ENCODE results near the gene OR2V1. TPM values are rescaled to one million over a fixed set of nuclear protein-coding genes. Genes with fewer than 3 reads are reported as not detected.
A peak's percentile ranks its signal among the peaks of the same experiment; 100 is the strongest.
"Not testable (repeated sequence)": the region's sequence is repeated elsewhere in the genome, so short reads cannot be mapped to it uniquely, and the experiment has no call there.

Gene OR2V1
- total RNA-seq, 4 donors from 2014 or later: not detected

GRCh38 chr5:181161534-181162175, 30.7 kb upstream of the OR2V1 start:
- TF ChIP-seq EP300 (IDR thresholded peaks at IDR 0.05): no peak
- no peak for TF ChIP-seq POLR2A (IDR thresholded peaks at IDR 0.05)
- TF ChIP-seq CTCF (IDR thresholded peaks at IDR 0.05): no peak
- no peak for TF ChIP-seq POLR2AphosphoS5 (IDR thresholded peaks at IDR 0.05)
- H3K27ac ChIP-seq: no peak overlapping the region
- DNase-seq (ENCODE audit: low spot score in 2 of 2): peak in 1 of 2 donors; percentile 53
- no peaks in the 10 kb centered on the region for H3K9me3 ChIP-seq
- no peak overlapping the region for H3K4me3 ChIP-seq
- no peaks in the 10 kb centered on the region for H3K36me3 ChIP-seq
- H3K27me3 ChIP-seq: peaks cover 45% of the 10 kb centered on the region
- H3K4me1 ChIP-seq: peaks cover 3% of the 10 kb centered on the region
- WGBS: 63% methylated on average over 3 of the region's 4 CpGs

GRCh38 chr5:181160755-181161533, 30.0 kb upstream of the OR2V1 start:
- 38% methylated on average over 6 of the region's 48 CpGs for WGBS
- H3K9me3 ChIP-seq, H3K4me1 ChIP-seq, H3K36me3 ChIP-seq, H3K27ac ChIP-seq: not testable (repeated sequence)
- peak in 1 of 2 donors; percentile 71 for DNase-seq (ENCODE audit: low spot score in 2 of 2)
- H3K4me3 ChIP-seq: peak overlapping the region; percentile 15
- H3K27me3 ChIP-seq: peaks cover 38% of the 10 kb centered on the region

- Histone ChIP-seq H3K36me3 (no peaks in the 10 kb centered on the region), H3K9me3 (no peaks in the 10 kb centered on the region), H3K27me3 (peaks cover 31% of the 10 kb centered on the region), H3K4me1 (peaks cover 3% of the 10 kb centered on the region), H3K27ac (no peak overlapping the region), H3K4me3 (peak overlapping the region; percentile 15)
- TF ChIP-seq POLR2AphosphoS5 (IDR thresholded peaks at IDR 0.05): no peak
- no peak for TF ChIP-seq EP300 (IDR thresholded peaks at IDR 0.05)
- TF ChIP-seq CTCF (IDR thresholded peaks at IDR 0.05): no peak
- no peak for TF ChIP-seq POLR2A (IDR thresholded peaks at IDR 0.05)
- peak; percentile 77 to 81 for DNase-seq (ENCODE audit: low spot score in 2 of 2)
- 80% methylated on average over 4 of the region's 21 CpGs for WGBS
Measured at GRCh38 chr5:181160152-181160754, 29.3 kb upstream of the OR2V1 start.

- no peak overlapping the region for H3K27ac ChIP-seq
- peaks cover 25% of the 10 kb centered on the region for H3K27me3 ChIP-seq
- H3K9me3 ChIP-seq: no peaks in the 10 kb centered on the region
- H3K4me3 ChIP-seq: no peak overlapping the region
- 43% methylated on average over 16 of the region's 20 CpGs for WGBS
- peaks cover 3% of the 10 kb centered on the region for H3K4me1 ChIP-seq
- peak; percentile 87 to 89 for DNase-seq (ENCODE audit: low spot score in 2 of 2)
- TF ChIP-seq CTCF (IDR thresholded peaks at IDR 0.05) (peak; percentile 71 to 84), POLR2AphosphoS5 (IDR thresholded peaks at IDR 0.05) (no peak)
- no peaks in the 10 kb centered on the region for H3K36me3 ChIP-seq
Measured at GRCh38 chr5:181159286-181160151, 28.6 kb upstream of the OR2V1 start.

- TF ChIP-seq EP300 (IDR thresholded peaks at IDR 0.05) (no peak), POLR2AphosphoS5 (IDR thresholded peaks at IDR 0.05) (no peak), CTCF (IDR thresholded peaks at IDR 0.05) (no peak), POLR2A (IDR thresholded peaks at IDR 0.05) (no peak)
Measured at GRCh38 chr5:181158869-181159268, 27.9 kb upstream of the OR2V1 start.

More at GRCh38 chr5:181158869-181159268, 27.9 kb upstream of the OR2V1 start:
- H3K27ac ChIP-seq: no peak overlapping the region
- H3K4me3 ChIP-seq: no peak overlapping the region
- H3K36me3 ChIP-seq: no peaks in the 10 kb centered on the region
- no peaks in the 10 kb centered on the region for H3K9me3 ChIP-seq
- WGBS: 100% methylated on average over 3 of the region's 3 CpGs
- peaks cover 19% of the 10 kb centered on the region for H3K27me3 ChIP-seq
- no peak for DNase-seq (ENCODE audit: low spot score in 2 of 2)
- H3K4me1 ChIP-seq: peaks cover 3% of the 10 kb centered on the region

Data from suprapubic skin (tissue), 4 donors.